OCI-LY1 (cell line): Measurements from ENCODE around the gene PDE3B.

Experiments used
- H2AFZ ChIP-seq: fragments of 200-600 bp; sonication (generic), shearing (Covaris generic); 2 replicates; pipeline ENCODE4 v1.6.0; 2014; ENCODE audit warnings: antibody characterized with exemption, mild to moderate bottlenecking, low read length
- H3F3A ChIP-seq: fragments of 200-600 bp; sonication (generic), shearing (Covaris generic); 2 replicates; pipeline ENCODE4 v1.6.0; 2014; ENCODE audit warnings: mild to moderate bottlenecking, antibody characterized with exemption, low read length, moderate library complexity; ENCODE audit not compliant: insufficient read depth
- H3K27ac ChIP-seq: fragments of 200-600 bp; sonication (generic); 2 replicates; pipeline ENCODE4 v1.5.1; 2014; ENCODE audit warnings: low read length, mixed run types, mild to moderate bottlenecking, low read depth; ENCODE audit not compliant: poor library complexity, severe bottlenecking
- H3K27me3 ChIP-seq: fragments of 200-600 bp; sonication (generic); 2 replicates; pipeline ENCODE4 v1.6.0; 2014; ENCODE audit warnings: antibody characterized with exemption, mild to moderate bottlenecking, low read length, moderate library complexity; ENCODE audit not compliant: insufficient read depth
- H3K36me3 ChIP-seq: fragments of 200-600 bp; sonication (generic); 2 replicates; pipeline ENCODE4 v1.6.1; 2014; ENCODE audit warnings: mild to moderate bottlenecking, antibody characterized with exemption, low read length, moderate library complexity, mixed read lengths; ENCODE audit not compliant: insufficient read depth
- H3K4me1 ChIP-seq: fragments of 200-600 bp; sonication (generic); 2 replicates; pipeline ENCODE4 v1.5.1; 2014; ENCODE audit warnings: mild to moderate bottlenecking, low read length, moderate library complexity; ENCODE audit not compliant: insufficient read depth, severe bottlenecking
- H3K4me2 ChIP-seq: fragments of 200-600 bp; sonication (generic), shearing (Covaris generic); 2 replicates; pipeline ENCODE4 v1.6.1; 2014; ENCODE audit warnings: low read length
- H3K4me3 ChIP-seq: fragments of 200-600 bp; sonication (generic); 2 replicates; pipeline ENCODE4 v1.5.1; 2014; ENCODE audit warnings: low read length, low read depth, mild to moderate bottlenecking, mixed read lengths; ENCODE audit not compliant: poor library complexity, severe bottlenecking
- H3K79me2 ChIP-seq: fragments of 200-600 bp; shearing (Covaris generic); 2 replicates; pipeline ENCODE4 v1.6.1; 2016; ENCODE audit warnings: mixed run types, low read length, mixed read lengths; ENCODE audit not compliant: insufficient read depth
- H3K9ac ChIP-seq: fragments of 200-600 bp; sonication (generic), shearing (Covaris generic); 2 replicates; pipeline ENCODE4 v1.6.1; 2014; ENCODE audit warnings: mild to moderate bottlenecking, low read length, mixed read lengths
- H3K9me2 ChIP-seq: fragments of 200-600 bp; sonication (generic), shearing (Covaris generic); 2 replicates; pipeline ENCODE4 v1.6.1; 2014; ENCODE audit warnings: low read depth, mild to moderate bottlenecking, low read length, mixed read lengths
- H3K9me3 ChIP-seq: fragments of 200-600 bp; shearing (Covaris generic); 2 replicates; pipeline ENCODE4 v1.6.1; 2014; ENCODE audit warnings: low read length, mixed read lengths
- H4K20me1 ChIP-seq: fragments of 200-600 bp; sonication (generic), shearing (Covaris generic); 2 replicates; pipeline ENCODE4 v1.6.0; 2016; ENCODE audit warnings: mild to moderate bottlenecking, low read length; ENCODE audit not compliant: insufficient read depth
- EZH2 ChIP-seq: fragments of 200-600 bp; sonication (generic), shearing (Covaris generic); IDR thresholded peaks from 2 replicates; pipeline ENCODE4 v1.8.0; 2017; ENCODE audit warnings: borderline replicate concordance, mixed run types, mild to moderate bottlenecking, antibody characterized with exemption, low read length, moderate library complexity, mixed read lengths
- TF ChIP-seq, protein P1 (sequence below): fragments of 200-600 bp; sonication (generic), shearing (Covaris generic); IDR thresholded peaks from 2 replicates; pipeline ENCODE4 v1.5.1; 2017; ENCODE audit warnings: mild to moderate bottlenecking, antibody characterized with exemption, low read length, moderate library complexity, mixed read lengths

Gene PDE3B

DNA sequence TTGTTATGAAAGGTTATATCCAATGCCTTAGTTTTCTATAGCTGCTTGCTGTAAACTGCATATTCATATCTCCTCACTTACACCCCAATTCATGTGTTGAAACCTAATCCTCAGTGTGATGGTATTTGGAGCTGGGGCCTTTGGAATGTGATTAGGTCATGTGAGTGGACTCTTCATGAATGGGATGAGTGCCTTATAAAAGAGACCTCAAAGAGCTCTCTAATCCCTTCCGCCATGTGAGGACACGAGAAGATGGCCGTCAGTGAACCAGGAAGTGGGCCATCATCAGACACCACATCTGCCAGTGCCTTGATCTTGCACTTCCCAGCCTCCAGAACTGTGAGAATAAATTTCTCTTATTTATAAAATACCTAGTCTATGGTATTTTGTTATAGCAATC lies 169.2 kb downstream of the PDE3B start:
- Histone ChIP-seq H3K4me1 (no peaks in the 10 kb centered on the region), H3K79me2 (no peaks in the 10 kb centered on the region), H3K27me3 (no peaks in the 10 kb centered on the region), H3K27ac (no peak overlapping the region), H3K4me2 (no peak overlapping the region), H3K4me3 (no peak overlapping the region), H4K20me1 (no peaks in the 10 kb centered on the region), H3K9me3 (peaks cover 5% of the 10 kb centered on the region; the same call in 1 of the 2 replicates), H3F3A (no peaks in the 10 kb centered on the region), H3K9ac (no peak overlapping the region), H2AFZ (peak overlapping the region; percentile 100), H3K9me2 (no peaks in the 10 kb centered on the region), H3K36me3 (no peaks in the 10 kb centered on the region)
- TF ChIP-seq EZH2, result no peak
- TF ChIP-seq, protein P1, sequence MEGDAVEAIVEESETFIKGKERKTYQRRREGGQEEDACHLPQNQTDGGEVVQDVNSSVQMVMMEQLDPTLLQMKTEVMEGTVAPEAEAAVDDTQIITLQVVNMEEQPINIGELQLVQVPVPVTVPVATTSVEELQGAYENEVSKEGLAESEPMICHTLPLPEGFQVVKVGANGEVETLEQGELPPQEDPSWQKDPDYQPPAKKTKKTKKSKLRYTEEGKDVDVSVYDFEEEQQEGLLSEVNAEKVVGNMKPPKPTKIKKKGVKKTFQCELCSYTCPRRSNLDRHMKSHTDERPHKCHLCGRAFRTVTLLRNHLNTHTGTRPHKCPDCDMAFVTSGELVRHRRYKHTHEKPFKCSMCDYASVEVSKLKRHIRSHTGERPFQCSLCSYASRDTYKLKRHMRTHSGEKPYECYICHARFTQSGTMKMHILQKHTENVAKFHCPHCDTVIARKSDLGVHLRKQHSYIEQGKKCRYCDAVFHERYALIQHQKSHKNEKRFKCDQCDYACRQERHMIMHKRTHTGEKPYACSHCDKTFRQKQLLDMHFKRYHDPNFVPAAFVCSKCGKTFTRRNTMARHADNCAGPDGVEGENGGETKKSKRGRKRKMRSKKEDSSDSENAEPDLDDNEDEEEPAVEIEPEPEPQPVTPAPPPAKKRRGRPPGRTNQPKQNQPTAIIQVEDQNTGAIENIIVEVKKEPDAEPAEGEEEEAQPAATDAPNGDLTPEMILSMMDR, result no peak

DNA sequence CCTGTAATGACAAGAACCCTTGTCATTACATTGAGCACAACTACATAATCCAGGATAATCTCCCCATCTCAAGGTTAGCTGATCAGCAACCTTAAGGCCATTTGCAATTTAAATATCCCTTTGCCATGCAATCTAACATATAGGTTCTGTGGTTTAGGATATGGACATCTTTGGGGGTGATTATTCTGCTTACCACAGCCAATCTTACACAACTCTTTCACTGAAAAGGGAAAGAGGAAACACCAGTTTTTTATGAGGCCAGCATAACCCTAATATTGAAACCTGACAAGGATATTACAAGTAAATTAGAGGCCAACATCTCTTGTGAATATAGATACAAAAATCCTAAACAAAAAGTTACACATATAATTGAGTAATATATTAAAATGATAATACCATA lies 169.9 kb downstream of the PDE3B start:
- no peaks in the 10 kb centered on the region for H3K9me2 ChIP-seq
- peaks cover 5% of the 10 kb centered on the region; the same call in 1 of the 2 replicates for H3K9me3 ChIP-seq
- no peak overlapping the region for H3K4me3 ChIP-seq
- no peak overlapping the region for H3K4me2 ChIP-seq
- no peak overlapping the region for H3K27ac ChIP-seq
- H3F3A ChIP-seq, result no peaks in the 10 kb centered on the region
- H3K27me3 ChIP-seq, result no peaks in the 10 kb centered on the region
- no peaks in the 10 kb centered on the region for H3K79me2 ChIP-seq
- H3K9ac ChIP-seq, result no peak overlapping the region
- no peak for TF ChIP-seq EZH2
- TF ChIP-seq, protein P1, result no peak
- no peaks in the 10 kb centered on the region for H4K20me1 ChIP-seq
- H2AFZ ChIP-seq, result peak overlapping the region; percentile 100; the same call in 1 of the 2 replicates
- H3K36me3 ChIP-seq, result no peaks in the 10 kb centered on the region
- H3K4me1 ChIP-seq, result no peaks in the 10 kb centered on the region

- Histone ChIP-seq H3K9me3 (no peaks in the 10 kb centered on the region), H3F3A (no peaks in the 10 kb centered on the region), H2AFZ (no peak overlapping the region), H3K4me1 (no peaks in the 10 kb centered on the region), H3K79me2 (no peaks in the 10 kb centered on the region), H3K4me3 (no peak overlapping the region), H3K36me3 (no peaks in the 10 kb centered on the region), H3K27me3 (no peaks in the 10 kb centered on the region), H3K9ac (no peak overlapping the region), H4K20me1 (no peaks in the 10 kb centered on the region), H3K4me2 (no peak overlapping the region), H3K9me2 (no peaks in the 10 kb centered on the region), H3K27ac (no peak overlapping the region)
- TF ChIP-seq, protein P1, result no peak
- TF ChIP-seq EZH2, result no peak
These were observed 175.2 kb downstream of the PDE3B start for GRCh38 chr11:14818779-14819178.
